HepG2 (cell line): Measurements from ENCODE around the gene RRP36. TPM values are rescaled to one million over a fixed set of nuclear protein-coding genes. Genes with fewer than 3 reads are reported as not detected.

Experiments used
- BCLAF1 ChIP-seq: fragments of 450-650 bp; IDR thresholded peaks from 2 replicates; pipeline ENCODE4 v1.6.1; 2017; ENCODE audit warnings: mild to moderate bottlenecking
- CEBPB ChIP-seq: IDR thresholded peaks from 2 replicates; pipeline ENCODE4 v1.6.1; 2011; ENCODE audit warnings: low read depth, low read length, improper control_type of control experiment, borderline replicate concordance
- DNMT3B ChIP-seq: conservative IDR thresholded peaks from 2 replicates; pipeline ENCODE4 v1.6.1; 2016; ENCODE audit warnings: missing biosample characterization, control low read depth
- GZF1 ChIP-seq: sonication (generic); formaldehyde crosslinking; IDR thresholded peaks from 2 replicates; pipeline ENCODE4 v1.5.1; 2020; ENCODE audit warnings: mild to moderate bottlenecking, missing genetic modification reagents
- HDAC6 ChIP-seq: fragments of 200-600 bp; sonication (generic); IDR thresholded peaks from 2 replicates; pipeline ENCODE4 v1.7.0; 2017; ENCODE audit warnings: mild to moderate bottlenecking, antibody characterized with exemption, low read length, low read depth
- HMG20A ChIP-seq: IDR thresholded peaks from 2 replicates; pipeline ENCODE4 v1.6.1; 2016; ENCODE audit warnings: borderline replicate concordance
- ISL2 ChIP-seq: sonication (generic); formaldehyde crosslinking; IDR thresholded peaks from 2 replicates; pipeline ENCODE4 v1.5.0; 2020; ENCODE audit warnings: missing genetic modification reagents
- MAFG ChIP-seq: sonication (generic); formaldehyde crosslinking; IDR thresholded peaks from 2 replicates; pipeline ENCODE4 v1.5.1; 2020; ENCODE audit warnings: mild to moderate bottlenecking, missing genetic modification reagents
- MXD4 ChIP-seq: IDR thresholded peaks from 2 replicates; pipeline ENCODE4 v1.6.1; 2016; ENCODE audit warnings: mild to moderate bottlenecking, missing biosample characterization, missing genetic modification reagents
- TRAFD1 ChIP-seq: sonication (generic); formaldehyde crosslinking; IDR thresholded peaks from 2 replicates; pipeline ENCODE4 v1.5.1; 2020; ENCODE audit warnings: missing genetic modification reagents, mild to moderate bottlenecking, borderline replicate concordance
- WIZ ChIP-seq: sonication (generic); formaldehyde crosslinking; IDR thresholded peaks from 2 replicates; pipeline ENCODE4 v1.5.1; 2020; ENCODE audit warnings: mild to moderate bottlenecking, missing genetic modification reagents
- ZBED4 ChIP-seq: sonication (generic); formaldehyde crosslinking; IDR thresholded peaks from 2 replicates; pipeline ENCODE4 v1.4.0; 2020; ENCODE audit warnings: missing genetic modification reagents, borderline replicate concordance
- ZNF10 ChIP-seq: sonication (generic); formaldehyde crosslinking; IDR thresholded peaks from 2 replicates; pipeline ENCODE4 v1.4.0; 2020; ENCODE audit warnings: mild to moderate bottlenecking, low read depth, missing genetic modification reagents, borderline replicate concordance
- ZNF34 ChIP-seq: sonication (generic); formaldehyde crosslinking; IDR thresholded peaks from 2 replicates; pipeline ENCODE4 v1.4.0; 2020; ENCODE audit warnings: mild to moderate bottlenecking, missing genetic modification reagents, borderline replicate concordance
- ZNF484 ChIP-seq: sonication (generic); formaldehyde crosslinking; IDR thresholded peaks from 2 replicates; pipeline ENCODE4 v1.5.1; 2020; ENCODE audit warnings: mild to moderate bottlenecking, low read depth, missing genetic modification reagents, borderline replicate concordance
- ZNF605 ChIP-seq: sonication (generic); formaldehyde crosslinking; IDR thresholded peaks from 2 replicates; pipeline ENCODE4 v1.8.0; 2022; ENCODE audit warnings: mild to moderate bottlenecking, missing genetic modification reagents
- ZNF713 ChIP-seq: sonication (generic); formaldehyde crosslinking; IDR thresholded peaks from 2 replicates; pipeline ENCODE4 v1.4.0; 2020; ENCODE audit warnings: mild to moderate bottlenecking, missing genetic modification reagents
- polyA plus RNA-seq, 8 experiments: library from polyadenylated mRNA; depleted of rRNA in 3 of 8; stranded (reverse) in 7 of 8; unstranded in 1 of 8; fragments of >200 nt; fragmentation: Illumina TruSeq in 4 of 8; extraction: Trizol in 4 of 8; gene quantifications; 2 replicates each; pipeline versions ENCODE4 v1.2.1 to v1.2.3, GENCODE V29; 2011 to 2016; ENCODE audit warnings: low read depth in 4 of 8, missing spikeins in 1 of 8, mixed read lengths in 1 of 8; ENCODE audit not compliant: insufficient read depth in 1 of 8
- total RNA-seq, 5 experiments: library from RNA; depleted of rRNA; stranded (reverse); fragments of >200 nt; fragmentation: Illumina TruSeq; extraction: Trizol; gene quantifications; 2 replicates each; pipeline ENCODE4 v1.2.3, GENCODE V29; 2016; ENCODE audit warnings: low read depth in 1 of 5
- TF ChIP-seq, protein P1 (sequence below): sonication (generic); formaldehyde crosslinking; IDR thresholded peaks from 2 replicates; pipeline ENCODE4 v1.9.0; 2021; ENCODE audit warnings: missing genetic modification reagents, borderline replicate concordance

RRP36 gene
- total and polyA plus RNA-seq, 2 of the 13 experiments (the other 11 are each of a cell fraction or from before 2014, with no cell fraction given) = 29.5 to 144 TPM

GRCh38 chr6:43060034-43060754 lies 38.8 kb downstream of the RRP36 start (continued):
- TF ChIP-seq HDAC6 (no peak), ZNF605 (CRISPR knock-in tag) (peak; percentile 36; the same call in 1 of the 2 replicates), ZNF484 (CRISPR knock-in tag) (no peak), HMG20A (CRISPR knock-in tag) (0 out of 2 replicates have a peak, but pooled peaks have one; percentile 38), BCLAF1 (no peak), CEBPB (no peak), WIZ (CRISPR knock-in tag) (0 out of 2 replicates have a peak, but pooled peaks have one; percentile 14), ZNF713 (CRISPR knock-in tag) (peak; percentile 38; the same call in 1 of the 2 replicates), ZBED4 (CRISPR knock-in tag) (no peak), ZNF34 (CRISPR knock-in tag) (peak; percentile 50; the same call in 1 of the 2 replicates), ISL2 (no peak), DNMT3B (CRISPR knock-in tag) (no peak; the same call in 1 of the 2 replicates), ZNF10 (CRISPR knock-in tag) (no peak), GZF1 (peak; percentile 74), MXD4 (CRISPR knock-in tag) (no peak), TRAFD1 (CRISPR knock-in tag) (no peak), MAFG (no peak)
- TF ChIP-seq, protein P1, sequence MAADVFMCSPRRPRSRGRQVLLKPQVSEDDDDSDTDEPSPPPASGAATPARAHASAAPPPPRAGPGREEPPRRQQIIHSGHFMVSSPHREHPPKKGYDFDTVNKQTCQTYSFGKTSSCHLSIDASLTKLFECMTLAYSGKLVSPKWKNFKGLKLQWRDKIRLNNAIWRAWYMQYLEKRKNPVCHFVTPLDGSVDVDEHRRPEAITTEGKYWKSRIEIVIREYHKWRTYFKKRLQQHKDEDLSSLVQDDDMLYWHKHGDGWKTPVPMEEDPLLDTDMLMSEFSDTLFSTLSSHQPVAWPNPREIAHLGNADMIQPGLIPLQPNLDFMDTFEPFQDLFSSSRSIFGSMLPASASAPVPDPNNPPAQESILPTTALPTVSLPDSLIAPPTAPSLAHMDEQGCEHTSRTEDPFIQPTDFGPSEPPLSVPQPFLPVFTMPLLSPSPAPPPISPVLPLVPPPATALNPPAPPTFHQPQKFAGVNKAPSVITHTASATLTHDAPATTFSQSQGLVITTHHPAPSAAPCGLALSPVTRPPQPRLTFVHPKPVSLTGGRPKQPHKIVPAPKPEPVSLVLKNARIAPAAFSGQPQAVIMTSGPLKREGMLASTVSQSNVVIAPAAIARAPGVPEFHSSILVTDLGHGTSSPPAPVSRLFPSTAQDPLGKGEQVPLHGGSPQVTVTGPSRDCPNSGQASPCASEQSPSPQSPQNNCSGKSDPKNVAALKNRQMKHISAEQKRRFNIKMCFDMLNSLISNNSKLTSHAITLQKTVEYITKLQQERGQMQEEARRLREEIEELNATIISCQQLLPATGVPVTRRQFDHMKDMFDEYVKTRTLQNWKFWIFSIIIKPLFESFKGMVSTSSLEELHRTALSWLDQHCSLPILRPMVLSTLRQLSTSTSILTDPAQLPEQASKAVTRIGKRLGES = no peak
